HG03025 (cell line): ENCODE data around the gene IGF2R.
"Not testable (repeated sequence)": the region's sequence is repeated elsewhere in the genome, so short reads cannot be mapped to it uniquely, and the experiment has no call there.

Experiments used
- ATAC-seq: cut with Tn5 transposase; IDR thresholded peaks from one replicate; pipeline ENCODE4 v1.9.1; 2021; ENCODE audit warnings: mild to moderate bottlenecking, moderate library complexity; ENCODE audit not compliant: unreplicated experiment, low FRiP score

The IGF2R gene

GRCh38 chr6:159989492-159990480, 20.9 kb downstream of the IGF2R start:
- peak; percentile 79 for ATAC-seq

GRCh38 chr6:159992366-159992765, 23.5 kb downstream of the IGF2R start:
- no peak for ATAC-seq

GRCh38 chr6:159995405-159995804, 26.5 kb downstream of the IGF2R start:
- ATAC-seq = no peak

DNA sequence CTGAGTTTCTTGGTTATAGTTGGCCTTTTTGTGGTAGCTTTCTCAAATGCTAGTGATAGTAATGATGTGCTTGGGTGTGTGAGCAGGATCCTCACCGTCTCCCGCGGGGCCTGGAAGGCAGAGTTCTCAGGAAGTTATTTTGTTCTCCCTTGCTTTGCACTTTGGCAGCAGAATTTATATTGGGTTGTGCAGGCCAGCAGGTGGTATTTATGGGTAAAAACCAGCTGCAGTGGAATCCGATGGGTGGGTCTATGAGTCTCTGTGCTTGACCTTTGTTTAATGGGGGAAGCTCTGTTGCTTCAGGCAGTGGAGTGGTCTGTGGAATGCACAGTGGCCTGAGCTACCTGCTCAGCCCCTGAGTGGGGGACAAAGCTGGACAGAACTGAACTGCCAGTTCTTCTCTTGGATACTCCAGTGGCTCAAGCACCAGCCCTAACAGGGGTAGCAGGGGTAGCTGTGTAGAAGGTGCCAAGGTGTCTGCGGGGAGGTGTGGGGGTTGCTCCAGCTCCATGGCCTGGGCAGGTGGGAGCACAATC, 27.3 kb downstream of the IGF2R start:
- no peak for ATAC-seq

GRCh38 chr6:159996626-159997497, 28.0 kb downstream of the IGF2R start:
- ATAC-seq = no peak

GRCh38 chr6:159997498-159998101, 28.7 kb downstream of the IGF2R start:
- no peak for ATAC-seq

DNA sequence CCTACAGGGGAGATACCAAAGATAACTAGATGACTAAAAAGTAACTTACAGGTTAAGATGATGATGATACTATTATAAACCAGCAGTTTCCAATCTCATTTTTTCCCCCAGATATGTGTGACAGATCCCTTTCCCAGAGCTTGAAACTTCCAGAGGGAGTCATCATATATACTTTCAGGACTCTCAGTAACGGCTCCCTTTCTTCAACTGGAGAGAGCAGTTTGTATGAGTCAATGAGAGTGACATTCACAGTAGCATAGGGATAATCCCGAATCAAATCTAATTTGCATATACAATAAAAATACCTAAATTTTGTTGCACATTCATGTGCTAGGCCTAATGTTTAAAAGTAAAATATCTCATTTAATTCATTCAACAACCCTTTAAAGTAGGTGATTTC, 29.7 kb downstream of the IGF2R start:
- ATAC-seq = no peak

DNA sequence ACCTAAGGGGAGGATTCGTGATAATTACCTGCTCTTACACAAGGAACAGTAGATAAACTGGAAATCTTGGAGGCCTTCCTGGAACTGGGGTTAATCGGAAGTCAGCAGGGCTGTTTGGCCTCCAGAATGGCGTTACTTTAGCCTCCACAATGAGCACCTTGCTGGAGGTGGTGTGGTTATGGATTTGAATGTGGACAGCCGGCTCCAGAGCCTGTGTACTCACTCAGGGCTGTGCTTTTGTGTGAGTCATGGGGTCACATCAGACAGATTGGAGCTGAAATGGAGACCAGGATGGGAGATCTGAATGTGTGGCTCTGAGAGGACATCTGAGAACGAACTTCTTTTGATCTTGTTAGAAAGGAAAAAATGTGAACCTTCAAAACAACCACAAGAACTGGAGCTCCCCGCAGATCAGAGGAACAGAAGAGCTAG, 30.4 kb downstream of the IGF2R start:
- no peak for ATAC-seq

- ATAC-seq = no peak
Observed at GRCh38 chr6:160000280-160000704, 31.4 kb downstream of the IGF2R start.

DNA sequence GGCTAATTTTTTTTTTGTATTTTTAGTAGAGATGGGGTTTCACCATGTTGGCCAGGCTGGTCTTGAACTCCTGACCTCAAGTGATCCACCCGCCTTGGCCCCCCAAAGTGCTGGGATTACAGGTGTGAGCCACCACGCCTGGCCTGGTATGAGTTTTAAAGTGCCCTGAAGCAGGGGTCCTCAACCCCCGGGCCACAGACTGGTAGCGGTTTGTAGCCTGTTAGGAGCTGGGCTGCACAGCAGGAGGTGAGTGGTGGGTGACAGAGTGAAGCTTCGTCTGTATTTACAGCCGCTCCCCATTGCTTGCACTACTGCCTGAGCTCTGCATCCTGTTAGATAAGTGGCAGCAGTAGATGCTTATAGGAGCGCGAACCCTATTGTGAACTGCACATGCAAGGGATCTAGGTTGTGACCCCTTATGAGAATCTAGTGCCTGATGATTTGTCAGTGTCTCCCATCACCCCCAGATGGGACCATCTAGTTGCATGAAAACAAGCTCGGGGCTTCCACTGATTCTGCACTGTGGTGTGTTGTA, 32.1 kb downstream of the IGF2R start:
- ATAC-seq = not testable (repeated sequence)

DNA sequence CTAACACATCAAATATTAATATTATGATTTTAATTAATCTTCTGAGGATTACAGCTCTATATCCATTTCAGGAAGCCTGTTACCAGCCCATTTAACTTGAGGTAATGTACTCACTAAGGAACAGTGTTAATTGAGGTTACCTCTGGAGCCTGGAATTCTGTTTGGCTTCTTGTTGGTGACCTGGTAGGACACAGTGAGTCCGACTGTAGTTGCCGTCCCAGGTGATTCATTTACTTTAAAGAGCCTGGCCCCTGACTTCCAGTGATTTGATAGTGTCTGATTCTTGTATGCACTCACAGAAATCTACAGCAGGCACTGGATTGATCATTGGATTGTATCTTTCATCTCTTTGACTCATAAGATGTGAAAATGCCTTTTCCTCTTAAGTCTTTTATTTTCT, 34.0 kb downstream of the IGF2R start:
- ATAC-seq = no peak

DNA sequence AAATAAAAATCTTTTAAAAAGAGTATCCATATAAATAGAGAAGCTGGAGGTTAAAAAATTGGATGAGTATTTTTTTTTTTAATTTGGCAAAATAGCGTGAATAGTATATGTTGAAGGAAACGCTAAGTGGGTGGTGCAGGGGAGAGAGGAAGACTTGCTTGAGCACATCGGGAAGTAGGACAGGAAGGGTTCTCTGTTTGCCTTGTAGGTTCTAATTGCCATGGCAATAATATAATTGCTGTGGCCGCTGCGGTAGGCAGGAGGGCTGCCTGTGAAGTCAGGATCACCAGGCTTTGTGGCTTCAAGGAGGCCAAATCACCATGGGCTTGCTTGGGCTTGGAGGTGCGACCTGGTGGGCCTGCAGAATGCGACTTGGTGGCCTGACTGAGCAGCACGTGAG, 35.1 kb downstream of the IGF2R start:
- no peak for ATAC-seq

DNA sequence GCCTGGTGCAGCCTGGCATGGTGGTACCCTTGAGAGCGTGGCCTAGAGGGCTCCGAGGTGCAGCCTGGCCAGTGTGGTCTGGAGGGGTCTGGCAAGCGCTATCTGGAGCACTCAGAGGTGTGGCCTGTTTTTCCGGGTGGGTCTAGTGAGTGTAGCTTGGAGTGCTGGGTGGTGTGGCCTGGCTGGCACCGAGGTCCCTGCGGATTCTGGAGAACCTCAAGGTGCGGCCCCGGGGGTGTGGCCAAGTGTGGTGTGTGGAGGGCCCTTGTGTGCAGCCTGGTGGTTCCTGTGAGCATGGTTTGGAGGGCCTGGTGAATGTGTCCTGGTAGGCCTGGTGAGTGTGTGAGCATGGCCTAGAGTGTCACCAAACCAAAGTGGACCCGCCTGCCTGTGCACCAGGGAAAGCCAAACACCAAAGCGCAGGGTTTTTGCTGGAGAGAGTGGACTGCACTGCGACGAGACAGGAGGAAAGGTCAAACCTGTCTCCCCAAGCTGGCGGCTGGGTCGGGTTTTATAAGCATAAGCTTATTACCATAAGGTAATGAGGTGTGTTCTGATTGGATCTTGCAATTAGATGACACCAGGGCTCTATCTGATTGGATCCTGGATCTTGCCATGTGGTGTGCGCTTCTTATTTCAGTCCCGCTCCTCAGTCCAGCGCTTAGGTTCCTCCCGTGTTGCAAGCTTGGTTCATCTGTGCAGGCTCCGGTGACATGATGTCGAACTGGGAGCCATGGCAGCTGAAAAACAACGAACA, 35.7 kb downstream of the IGF2R start:
- no peak for ATAC-seq

DNA sequence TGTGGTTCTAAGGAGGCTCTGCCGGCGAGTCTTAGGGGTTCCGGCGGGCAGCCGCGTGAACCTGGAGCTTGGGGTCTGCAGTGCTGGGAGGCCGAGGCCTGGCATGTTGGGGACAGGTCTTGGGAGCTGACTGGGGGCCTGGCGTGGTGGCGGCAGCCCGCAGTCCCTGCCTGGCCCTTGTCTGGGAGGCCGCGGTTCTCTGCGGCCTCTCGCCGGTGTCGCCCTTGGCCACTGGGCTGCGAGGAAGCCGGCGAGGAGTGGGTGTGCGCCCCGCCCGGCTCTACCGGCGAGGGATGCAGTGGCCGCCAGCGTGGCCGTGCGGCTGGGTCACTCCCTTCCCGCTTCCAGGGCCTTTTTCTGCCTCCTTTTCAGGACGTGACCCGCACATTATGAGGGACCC, 36.3 kb downstream of the IGF2R start:
- no peak for ATAC-seq

DNA sequence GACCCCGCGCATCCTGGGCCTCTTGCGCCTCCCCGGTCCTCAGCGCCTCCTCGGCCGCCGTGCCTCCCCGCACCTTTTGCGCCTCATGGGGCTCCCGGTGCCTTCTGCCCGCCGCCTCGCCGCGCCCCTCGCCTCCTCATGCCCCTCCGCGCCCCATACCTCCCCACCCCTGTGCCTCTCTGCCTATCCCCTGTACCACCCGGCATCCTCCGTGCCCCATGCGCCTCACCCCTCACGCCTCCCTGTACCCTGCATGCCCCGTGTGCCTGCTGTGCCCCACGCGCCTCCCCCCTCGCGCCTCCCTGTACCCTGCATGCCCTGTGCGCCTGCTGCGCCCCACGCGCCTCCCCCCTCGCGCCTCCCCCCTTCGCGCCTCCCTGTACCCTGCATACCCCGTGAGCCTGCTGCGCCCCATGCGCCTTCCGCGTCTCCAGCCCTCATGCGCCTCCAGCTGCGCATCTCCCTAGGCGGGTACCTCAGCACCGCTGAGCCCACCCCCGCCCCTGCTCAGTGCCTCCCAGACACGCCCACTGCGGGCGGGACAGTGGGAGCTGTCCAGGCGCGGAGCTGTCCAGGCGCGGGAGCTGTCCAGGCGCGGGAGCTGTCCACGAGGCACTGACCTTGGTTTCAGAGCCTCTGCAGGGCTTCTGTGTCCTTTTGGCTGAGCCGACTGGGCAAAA, 37.1 kb downstream of the IGF2R start:
- no peak for ATAC-seq

GRCh38 chr6:160007145-160007544, 38.3 kb downstream of the IGF2R start:
- no peak for ATAC-seq

DNA sequence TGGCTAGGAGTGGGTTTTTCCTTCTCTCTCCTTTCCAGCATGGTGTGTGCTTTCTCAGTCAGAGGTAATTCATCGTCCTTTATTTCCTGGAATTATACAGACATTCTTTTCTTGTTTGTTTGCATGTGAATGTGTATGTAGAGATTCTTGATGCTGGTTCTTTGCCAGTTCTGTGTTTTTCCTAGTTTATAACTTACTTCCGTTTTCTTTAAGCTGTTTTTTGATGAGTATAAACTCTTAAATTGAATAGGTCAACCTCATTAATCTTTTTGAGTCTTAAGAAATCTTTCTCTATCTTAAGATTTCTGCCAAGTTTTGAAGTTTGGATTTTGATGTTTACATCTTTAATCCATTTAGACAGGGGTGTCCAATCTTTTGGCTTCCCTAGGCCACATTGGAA, 38.7 kb downstream of the IGF2R start:
- no peak for ATAC-seq

DNA sequence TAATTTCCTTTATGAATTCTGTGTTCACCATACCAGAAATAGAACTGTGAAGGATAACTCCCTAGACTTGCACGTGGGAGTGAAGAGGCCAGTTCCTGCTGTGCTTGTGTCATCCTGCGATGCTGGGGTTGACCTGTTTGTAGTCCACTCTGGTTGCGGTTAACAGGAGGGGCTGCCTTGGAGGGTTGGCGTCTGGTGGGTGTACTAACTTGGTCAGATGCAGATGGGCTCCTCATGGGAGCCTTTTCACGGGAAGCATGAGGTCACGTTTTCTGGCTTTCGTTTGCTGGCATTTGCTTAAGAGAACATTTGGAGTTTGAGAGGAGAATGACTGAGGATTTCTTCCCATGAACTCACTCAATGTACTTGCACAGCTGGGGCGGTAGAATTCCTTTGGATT, 41.2 kb downstream of the IGF2R start:
- no peak for ATAC-seq
